Measurements from ENCODE around the gene STRAP. TPM values are rescaled to one million over a fixed set of nuclear protein-coding genes. Genes with fewer than 3 reads are reported as not detected.

Gene STRAP
- total and polyA plus RNA-seq, 2 of the 8 experiments (the other 6 are each of a cell fraction or from before 2014, with no cell fraction given) = 107 to 251 TPM

DNA sequence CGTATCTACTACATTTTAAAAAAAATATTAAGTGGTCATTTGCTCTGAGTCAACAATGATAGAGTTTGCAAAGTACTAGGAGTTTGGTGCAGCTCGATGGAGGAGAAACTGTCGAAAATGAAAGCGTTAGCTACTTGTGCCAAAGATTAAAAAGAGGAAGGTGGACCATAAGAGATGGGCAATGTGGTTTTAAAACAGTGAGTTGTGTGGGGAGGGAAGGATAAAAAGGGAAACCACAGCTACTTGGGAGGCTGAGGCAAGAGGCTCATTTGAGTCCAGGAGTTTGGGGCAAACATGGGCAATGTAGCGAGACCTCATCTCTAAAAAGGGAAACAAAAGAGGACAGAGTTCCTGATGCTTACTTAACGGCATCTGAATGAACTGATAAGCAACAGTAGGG is 18.2 kb upstream of the STRAP start (continued):
- TF ChIP-seq EP300 (IDR thresholded peaks at IDR 0.05; ENCODE audit: borderline replicate concordance in 1 of 2, low read depth in 2 of 2, low read length in 2 of 2) (no peak), PHF8 (conservative IDR thresholded peaks at IDR 0.05; ENCODE audit: low read depth, low read length) (no peak), BCL11A (IDR thresholded peaks at IDR 0.05; ENCODE audit: low read depth in 2 of 2, low read length in 2 of 2) (no peak), RAD21 (IDR thresholded peaks at IDR 0.05 in 1 of 2, conservative IDR thresholded peaks at IDR 0.05 in 1 of 2; ENCODE audit: low read depth in 2 of 2, low read length in 2 of 2) (no peak), NRF1 (IDR thresholded peaks at IDR 0.05; ENCODE audit: low read depth, low read length) (no peak)

Data from H1 (cell line).